ENCODE results near the gene IRAG1. TPM values are rescaled to one million over a fixed set of nuclear protein-coding genes. Genes with fewer than 3 reads are reported as not detected.

Gene IRAG1
- total and polyA plus RNA-seq, 2 experiments from 2014 or later = 1.5 to 2.7 TPM

DNA sequence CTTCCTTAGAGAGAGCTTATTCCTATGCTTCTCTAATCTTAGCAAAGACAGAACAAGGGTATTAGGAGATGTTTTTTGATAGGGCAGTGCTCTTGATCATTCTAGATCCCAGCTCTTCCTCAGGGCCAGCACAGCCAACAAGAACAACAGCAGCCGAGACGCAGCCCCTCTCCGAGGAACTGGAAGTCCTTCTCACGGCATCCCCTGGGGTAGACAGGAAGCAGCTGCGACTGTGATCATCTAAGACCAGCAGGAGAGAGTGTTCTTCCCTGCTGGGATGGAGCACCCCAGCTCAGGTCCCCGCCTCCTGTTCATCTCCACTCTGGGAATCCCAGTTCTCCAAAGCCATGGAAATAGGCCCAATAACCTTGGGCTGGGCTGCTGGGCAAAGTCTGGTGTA, 29.6 kb downstream of the IRAG1 start:
- Histone ChIP-seq H3F3A (replicated peaks; ENCODE audit: low read depth) (no peaks in the 10 kb centered on the region), H3K4me1 (ENCODE audit: insufficient read depth) (no peaks in the 10 kb centered on the region), H3K4me2 (no peak overlapping the region), H3K27ac (ENCODE audit: low read depth) (no peak overlapping the region), H3K27me3 (ENCODE audit: insufficient read depth) (no peaks in the 10 kb centered on the region), H3K36me3 (ENCODE audit: insufficient read depth) (no peaks in the 10 kb centered on the region), H2AFZ (no peak overlapping the region), H3K4me3 (no peak overlapping the region), H3K79me2 (replicated peaks; ENCODE audit: insufficient read depth) (no peaks in the 10 kb centered on the region), H4K20me1 (replicated peaks; ENCODE audit: insufficient read depth) (no peaks in the 10 kb centered on the region), H3K9me2 (ENCODE audit: insufficient read depth) (no peaks in the 10 kb centered on the region; the same call in 1 of the 2 replicates)
- H3K4me3 Mint-ChIP-seq = no peak overlapping the region
- no peaks in the 10 kb centered on the region for H3K36me3 Mint-ChIP-seq (ENCODE audit: low read depth)
- H3K4me1 Mint-ChIP-seq = no peaks in the 10 kb centered on the region
- H3K9me3 Mint-ChIP-seq = no peaks in the 10 kb centered on the region
- H3K27ac Mint-ChIP-seq = no peak overlapping the region
- H3K27me3 Mint-ChIP-seq (ENCODE audit: insufficient read depth, low read depth, poor library complexity) = peaks cover 4% of the 10 kb centered on the region
- ATAC-seq (no peak), DNase-seq (ENCODE audit: low spot score) (no peak)
- TF ChIP-seq STAT1 (IDR thresholded peaks at IDR 0.05; ENCODE audit: unreplicated experiment) = no peak
- no peak for TF ChIP-seq CREB1 (CRISPR knock-in tag; IDR thresholded peaks at IDR 0.05; ENCODE audit: low read depth)
- TF ChIP-seq ZNF114 (CRISPR knock-in tag; IDR thresholded peaks at IDR 0.05) = no peak
- TF ChIP-seq, protein P1, sequence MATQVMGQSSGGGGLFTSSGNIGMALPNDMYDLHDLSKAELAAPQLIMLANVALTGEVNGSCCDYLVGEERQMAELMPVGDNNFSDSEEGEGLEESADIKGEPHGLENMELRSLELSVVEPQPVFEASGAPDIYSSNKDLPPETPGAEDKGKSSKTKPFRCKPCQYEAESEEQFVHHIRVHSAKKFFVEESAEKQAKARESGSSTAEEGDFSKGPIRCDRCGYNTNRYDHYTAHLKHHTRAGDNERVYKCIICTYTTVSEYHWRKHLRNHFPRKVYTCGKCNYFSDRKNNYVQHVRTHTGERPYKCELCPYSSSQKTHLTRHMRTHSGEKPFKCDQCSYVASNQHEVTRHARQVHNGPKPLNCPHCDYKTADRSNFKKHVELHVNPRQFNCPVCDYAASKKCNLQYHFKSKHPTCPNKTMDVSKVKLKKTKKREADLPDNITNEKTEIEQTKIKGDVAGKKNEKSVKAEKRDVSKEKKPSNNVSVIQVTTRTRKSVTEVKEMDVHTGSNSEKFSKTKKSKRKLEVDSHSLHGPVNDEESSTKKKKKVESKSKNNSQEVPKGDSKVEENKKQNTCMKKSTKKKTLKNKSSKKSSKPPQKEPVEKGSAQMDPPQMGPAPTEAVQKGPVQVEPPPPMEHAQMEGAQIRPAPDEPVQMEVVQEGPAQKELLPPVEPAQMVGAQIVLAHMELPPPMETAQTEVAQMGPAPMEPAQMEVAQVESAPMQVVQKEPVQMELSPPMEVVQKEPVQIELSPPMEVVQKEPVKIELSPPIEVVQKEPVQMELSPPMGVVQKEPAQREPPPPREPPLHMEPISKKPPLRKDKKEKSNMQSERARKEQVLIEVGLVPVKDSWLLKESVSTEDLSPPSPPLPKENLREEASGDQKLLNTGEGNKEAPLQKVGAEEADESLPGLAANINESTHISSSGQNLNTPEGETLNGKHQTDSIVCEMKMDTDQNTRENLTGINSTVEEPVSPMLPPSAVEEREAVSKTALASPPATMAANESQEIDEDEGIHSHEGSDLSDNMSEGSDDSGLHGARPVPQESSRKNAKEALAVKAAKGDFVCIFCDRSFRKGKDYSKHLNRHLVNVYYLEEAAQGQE (IDR thresholded peaks at IDR 0.05; ENCODE audit: unreplicated experiment) = no peak
- TF ChIP-seq, protein P2, sequence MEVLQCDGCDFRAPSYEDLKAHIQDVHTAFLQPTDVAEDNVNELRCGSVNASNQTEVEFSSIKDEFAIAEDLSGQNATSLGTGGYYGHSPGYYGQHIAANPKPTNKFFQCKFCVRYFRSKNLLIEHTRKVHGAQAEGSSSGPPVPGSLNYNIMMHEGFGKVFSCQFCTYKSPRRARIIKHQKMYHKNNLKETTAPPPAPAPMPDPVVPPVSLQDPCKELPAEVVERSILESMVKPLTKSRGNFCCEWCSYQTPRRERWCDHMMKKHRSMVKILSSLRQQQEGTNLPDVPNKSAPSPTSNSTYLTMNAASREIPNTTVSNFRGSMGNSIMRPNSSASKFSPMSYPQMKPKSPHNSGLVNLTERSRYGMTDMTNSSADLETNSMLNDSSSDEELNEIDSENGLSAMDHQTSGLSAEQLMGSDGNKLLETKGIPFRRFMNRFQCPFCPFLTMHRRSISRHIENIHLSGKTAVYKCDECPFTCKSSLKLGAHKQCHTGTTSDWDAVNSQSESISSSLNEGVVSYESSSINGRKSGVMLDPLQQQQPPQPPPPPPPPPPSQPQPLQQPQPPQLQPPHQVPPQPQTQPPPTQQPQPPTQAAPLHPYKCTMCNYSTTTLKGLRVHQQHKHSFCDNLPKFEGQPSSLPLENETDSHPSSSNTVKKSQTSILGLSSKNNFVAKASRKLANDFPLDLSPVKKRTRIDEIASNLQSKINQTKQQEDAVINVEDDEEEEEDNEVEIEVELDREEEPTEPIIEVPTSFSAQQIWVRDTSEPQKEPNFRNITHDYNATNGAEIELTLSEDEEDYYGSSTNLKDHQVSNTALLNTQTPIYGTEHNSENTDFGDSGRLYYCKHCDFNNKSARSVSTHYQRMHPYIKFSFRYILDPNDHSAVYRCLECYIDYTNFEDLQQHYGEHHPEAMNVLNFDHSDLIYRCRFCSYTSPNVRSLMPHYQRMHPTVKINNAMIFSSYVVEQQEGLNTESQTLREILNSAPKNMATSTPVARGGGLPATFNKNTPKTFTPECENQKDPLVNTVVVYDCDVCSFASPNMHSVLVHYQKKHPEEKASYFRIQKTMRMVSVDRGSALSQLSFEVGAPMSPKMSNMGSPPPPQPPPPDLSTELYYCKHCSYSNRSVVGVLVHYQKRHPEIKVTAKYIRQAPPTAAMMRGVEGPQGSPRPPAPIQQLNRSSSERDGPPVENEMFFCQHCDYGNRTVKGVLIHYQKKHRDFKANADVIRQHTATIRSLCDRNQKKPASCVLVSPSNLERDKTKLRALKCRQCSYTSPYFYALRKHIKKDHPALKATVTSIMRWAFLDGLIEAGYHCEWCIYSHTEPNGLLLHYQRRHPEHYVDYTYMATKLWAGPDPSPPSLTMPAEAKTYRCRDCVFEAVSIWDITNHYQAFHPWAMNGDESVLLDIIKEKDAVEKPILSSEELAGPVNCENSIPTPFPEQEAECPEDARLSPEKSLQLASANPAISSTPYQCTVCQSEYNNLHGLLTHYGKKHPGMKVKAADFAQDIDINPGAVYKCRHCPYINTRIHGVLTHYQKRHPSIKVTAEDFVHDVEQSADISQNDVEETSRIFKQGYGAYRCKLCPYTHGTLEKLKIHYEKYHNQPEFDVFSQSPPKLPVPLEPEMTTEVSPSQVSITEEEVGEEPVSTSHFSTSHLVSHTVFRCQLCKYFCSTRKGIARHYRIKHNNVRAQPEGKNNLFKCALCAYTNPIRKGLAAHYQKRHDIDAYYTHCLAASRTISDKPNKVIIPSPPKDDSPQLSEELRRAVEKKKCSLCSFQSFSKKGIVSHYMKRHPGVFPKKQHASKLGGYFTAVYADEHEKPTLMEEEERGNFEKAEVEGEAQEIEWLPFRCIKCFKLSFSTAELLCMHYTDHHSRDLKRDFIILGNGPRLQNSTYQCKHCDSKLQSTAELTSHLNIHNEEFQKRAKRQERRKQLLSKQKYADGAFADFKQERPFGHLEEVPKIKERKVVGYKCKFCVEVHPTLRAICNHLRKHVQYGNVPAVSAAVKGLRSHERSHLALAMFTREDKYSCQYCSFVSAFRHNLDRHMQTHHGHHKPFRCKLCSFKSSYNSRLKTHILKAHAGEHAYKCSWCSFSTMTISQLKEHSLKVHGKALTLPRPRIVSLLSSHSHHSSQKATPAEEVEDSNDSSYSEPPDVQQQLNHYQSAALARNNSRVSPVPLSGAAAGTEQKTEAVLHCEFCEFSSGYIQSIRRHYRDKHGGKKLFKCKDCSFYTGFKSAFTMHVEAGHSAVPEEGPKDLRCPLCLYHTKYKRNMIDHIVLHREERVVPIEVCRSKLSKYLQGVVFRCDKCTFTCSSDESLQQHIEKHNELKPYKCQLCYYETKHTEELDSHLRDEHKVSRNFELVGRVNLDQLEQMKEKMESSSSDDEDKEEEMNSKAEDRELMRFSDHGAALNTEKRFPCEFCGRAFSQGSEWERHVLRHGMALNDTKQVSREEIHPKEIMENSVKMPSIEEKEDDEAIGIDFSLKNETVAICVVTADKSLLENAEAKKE (CRISPR knock-in tag; IDR thresholded peaks at IDR 0.05) = no peak
